PC-9 (cell line): ENCODE data around the gene SDR42E2.

Experiments used
- CTCF ChIP-seq: fragments of 200-600 bp; sonication (generic); conservative IDR thresholded peaks from 2 replicates; pipeline ENCODE4 v1.6.1; 2017; ENCODE audit warnings: mixed run types, antibody characterized with exemption, mild to moderate bottlenecking, moderate library complexity
- EZH2 ChIP-seq: fragments of 200-600 bp; sonication (generic); IDR thresholded peaks from 2 replicates; pipeline ENCODE4 v1.8.0; 2017; ENCODE audit warnings: antibody characterized with exemption, low read depth

- TF ChIP-seq CTCF (no peak), EZH2 (no peak)
Observed at GRCh38 chr16:22232277-22233036, 70.2 kb downstream of the SDR42E2 start.
